Measurements from ENCODE around the gene EPHB1. TPM values are rescaled to one million over a fixed set of nuclear protein-coding genes. Genes with fewer than 3 reads are reported as not detected.

EPHB1 gene
- total RNA-seq, 1 donor from 2014 or later = 3.8 TPM

DNA sequence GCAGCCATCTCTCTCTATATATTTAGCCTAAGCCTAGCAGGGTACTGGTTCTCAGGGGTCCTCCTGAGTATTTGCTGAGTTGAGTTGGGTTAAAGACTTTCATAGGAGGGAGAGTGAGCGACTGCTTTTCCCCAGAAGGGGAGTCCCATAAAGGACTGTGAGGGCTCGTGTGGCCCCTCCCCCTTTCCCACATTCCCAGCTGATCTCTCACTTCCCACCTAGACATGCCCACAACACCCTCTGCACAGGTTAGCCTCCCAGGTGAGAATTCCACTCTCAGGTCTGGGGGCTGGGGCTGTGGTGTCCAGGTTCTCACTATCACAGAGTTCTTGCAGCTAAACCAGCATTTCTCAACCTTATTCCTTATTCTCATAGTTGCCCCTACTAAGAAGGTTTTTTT, 15.8 kb downstream of the EPHB1 start:
- no peak overlapping the region for H3K27ac Mint-ChIP-seq
- ATAC-seq (ENCODE audit: low read depth) = no peak
- CTCF ChIA-PET = no interaction called here
- H3K27me3 Mint-ChIP-seq = peaks cover under 1% of the 10 kb centered on the region
- intact Hi-C loops (cut with micrococcal nuclease) = no loop called here
- H3K4me3 Mint-ChIP-seq = no peak overlapping the region
- TF ChIP-seq, protein P1, sequence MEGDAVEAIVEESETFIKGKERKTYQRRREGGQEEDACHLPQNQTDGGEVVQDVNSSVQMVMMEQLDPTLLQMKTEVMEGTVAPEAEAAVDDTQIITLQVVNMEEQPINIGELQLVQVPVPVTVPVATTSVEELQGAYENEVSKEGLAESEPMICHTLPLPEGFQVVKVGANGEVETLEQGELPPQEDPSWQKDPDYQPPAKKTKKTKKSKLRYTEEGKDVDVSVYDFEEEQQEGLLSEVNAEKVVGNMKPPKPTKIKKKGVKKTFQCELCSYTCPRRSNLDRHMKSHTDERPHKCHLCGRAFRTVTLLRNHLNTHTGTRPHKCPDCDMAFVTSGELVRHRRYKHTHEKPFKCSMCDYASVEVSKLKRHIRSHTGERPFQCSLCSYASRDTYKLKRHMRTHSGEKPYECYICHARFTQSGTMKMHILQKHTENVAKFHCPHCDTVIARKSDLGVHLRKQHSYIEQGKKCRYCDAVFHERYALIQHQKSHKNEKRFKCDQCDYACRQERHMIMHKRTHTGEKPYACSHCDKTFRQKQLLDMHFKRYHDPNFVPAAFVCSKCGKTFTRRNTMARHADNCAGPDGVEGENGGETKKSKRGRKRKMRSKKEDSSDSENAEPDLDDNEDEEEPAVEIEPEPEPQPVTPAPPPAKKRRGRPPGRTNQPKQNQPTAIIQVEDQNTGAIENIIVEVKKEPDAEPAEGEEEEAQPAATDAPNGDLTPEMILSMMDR (IDR thresholded peaks at IDR 0.05) = no peak
- no peaks in the 10 kb centered on the region for H3K4me1 Mint-ChIP-seq
- H3K9me3 Mint-ChIP-seq = no peaks in the 10 kb centered on the region
- DNase-seq = no peak
- no peaks in the 10 kb centered on the region for H3K36me3 Mint-ChIP-seq (ENCODE audit: low read depth)
- POLR2A ChIA-PET = interaction anchor here (0.6 kb wide), 1 partner anchor 187 kb away, joined by 3 read pairs; no protein-coding TSS in a partner anchor

DNA sequence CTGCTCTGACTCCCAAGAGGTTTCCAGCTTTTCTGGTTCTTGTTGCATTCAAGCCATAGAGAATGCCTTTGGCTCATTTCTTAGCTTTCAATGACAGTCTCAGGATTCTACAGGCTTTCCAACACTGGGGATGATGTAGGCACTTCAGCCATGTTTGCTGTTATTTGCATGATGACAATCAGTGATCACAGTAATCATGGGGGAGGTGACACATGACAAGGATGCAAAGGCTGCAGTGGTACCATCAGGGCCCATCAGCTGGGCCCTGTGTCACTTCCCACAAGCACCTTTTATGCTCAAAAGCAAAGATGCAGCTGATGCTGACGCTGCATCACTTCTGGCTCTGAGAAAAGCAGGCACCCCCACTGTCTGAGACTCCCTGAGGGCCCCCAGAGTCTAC, 18.6 kb downstream of the EPHB1 start:
- no peak overlapping the region for H3K27ac Mint-ChIP-seq
- POLR2A ChIA-PET = no interaction called here
- intact Hi-C loops (cut with micrococcal nuclease) = no loop called here
- no peaks in the 10 kb centered on the region for H3K9me3 Mint-ChIP-seq
- ATAC-seq (ENCODE audit: low read depth) = no peak
- CTCF ChIA-PET = no interaction called here
- no peaks in the 10 kb centered on the region for H3K36me3 Mint-ChIP-seq (ENCODE audit: low read depth)
- no peak for DNase-seq
- no peak overlapping the region for H3K4me3 Mint-ChIP-seq
- H3K27me3 Mint-ChIP-seq = no peaks in the 10 kb centered on the region
- H3K4me1 Mint-ChIP-seq = no peaks in the 10 kb centered on the region
- TF ChIP-seq, protein P1 (IDR thresholded peaks at IDR 0.05) = no peak

DNA sequence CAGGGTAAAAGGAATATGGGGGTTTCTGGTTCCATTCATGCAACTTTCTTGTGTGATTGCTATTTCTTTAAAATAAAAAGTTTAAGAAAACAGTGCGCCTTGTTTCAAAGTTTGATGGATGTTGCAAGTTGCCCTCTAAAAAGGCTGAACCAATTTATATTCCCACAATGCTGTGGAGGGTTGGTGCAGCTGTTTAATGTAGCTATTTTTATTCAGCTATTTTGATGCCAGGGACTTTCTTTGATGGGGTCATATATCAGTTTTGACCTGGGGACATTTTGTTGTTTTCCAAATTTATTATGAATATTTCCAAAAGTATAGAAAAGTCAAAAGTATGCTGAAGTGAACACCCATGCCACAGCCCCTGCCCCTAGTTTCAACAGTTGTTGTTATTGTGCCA, 20.5 kb downstream of the EPHB1 start:
- POLR2A ChIA-PET = no interaction called here
- H3K4me1 Mint-ChIP-seq = no peaks in the 10 kb centered on the region
- intact Hi-C loops (cut with micrococcal nuclease) = no loop called here
- ATAC-seq (ENCODE audit: low read depth) (no peak), DNase-seq (no peak)
- no peak overlapping the region for H3K4me3 Mint-ChIP-seq
- peaks cover 6% of the 10 kb centered on the region for H3K27me3 Mint-ChIP-seq
- no peaks in the 10 kb centered on the region for H3K9me3 Mint-ChIP-seq
- no peak overlapping the region for H3K27ac Mint-ChIP-seq
- no peaks in the 10 kb centered on the region for H3K36me3 Mint-ChIP-seq (ENCODE audit: low read depth)
- CTCF ChIA-PET = no interaction called here
- TF ChIP-seq, protein P1 (IDR thresholded peaks at IDR 0.05) = no peak

DNA sequence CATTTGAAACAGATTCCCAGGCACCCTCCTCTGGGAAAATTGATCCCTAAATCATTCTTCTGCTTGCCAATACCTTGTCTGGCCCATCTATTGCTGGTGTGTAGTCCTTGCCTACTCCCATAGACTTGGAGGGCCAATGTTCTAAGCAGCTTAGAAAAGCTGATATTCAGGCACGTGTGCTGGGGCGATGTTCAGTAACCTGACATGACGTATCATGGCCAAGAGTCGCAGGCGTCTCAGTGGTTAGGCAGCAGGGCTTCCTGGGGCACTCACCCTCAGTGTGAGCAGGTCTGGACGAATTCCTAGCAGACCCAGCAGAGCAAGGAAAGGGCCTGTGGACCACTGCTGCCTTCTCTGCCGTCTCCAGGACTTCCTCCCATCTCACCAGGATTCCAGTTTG, 21.6 kb downstream of the EPHB1 start:
- Mint-ChIP-seq H3K4me3 (no peak overlapping the region), H3K9me3 (no peaks in the 10 kb centered on the region), H3K27me3 (peaks cover 6% of the 10 kb centered on the region), H3K4me1 (no peaks in the 10 kb centered on the region), H3K36me3 (ENCODE audit: low read depth) (no peaks in the 10 kb centered on the region), H3K27ac (no peak overlapping the region)
- no peak for ATAC-seq (ENCODE audit: low read depth)
- no peak for DNase-seq
- TF ChIP-seq, protein P1 (IDR thresholded peaks at IDR 0.05) = no peak
- ChIA-PET CTCF (no interaction called here), POLR2A (no interaction called here)
- intact Hi-C loops (cut with micrococcal nuclease) = no loop called here

DNA sequence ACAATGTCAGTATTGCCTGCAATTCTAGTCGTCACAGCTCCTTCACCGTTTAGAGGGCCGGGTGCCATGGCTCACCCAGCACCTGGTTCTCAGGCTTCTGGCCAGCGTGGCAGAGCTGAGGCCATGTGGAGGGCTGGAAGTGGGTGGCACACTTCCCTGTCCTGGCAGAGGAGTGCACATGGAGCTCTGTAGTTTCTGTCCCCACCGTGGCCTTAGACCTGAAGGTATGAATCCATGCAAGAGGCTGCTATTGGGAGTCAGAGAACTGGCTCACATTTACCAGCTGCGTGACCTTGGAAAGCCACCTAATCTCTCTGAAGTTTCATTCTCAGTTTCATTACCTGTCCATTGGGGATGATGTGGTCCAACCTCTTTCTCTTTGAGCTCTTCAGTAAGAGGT, 22.2 kb downstream of the EPHB1 start:
- Mint-ChIP-seq H3K4me3 (no peak overlapping the region), H3K27me3 (peaks cover 6% of the 10 kb centered on the region), H3K9me3 (no peaks in the 10 kb centered on the region), H3K36me3 (ENCODE audit: low read depth) (no peaks in the 10 kb centered on the region), H3K27ac (no peak overlapping the region), H3K4me1 (no peaks in the 10 kb centered on the region)
- ChIA-PET CTCF (no interaction called here), POLR2A (no interaction called here)
- TF ChIP-seq, protein P1 (IDR thresholded peaks at IDR 0.05) = no peak
- DNase-seq (no peak), ATAC-seq (ENCODE audit: low read depth) (no peak)
- intact Hi-C loops (cut with micrococcal nuclease) = no loop called here
